HEK293 (cell line): ENCODE data around the gene MTUS2.

Experiments used
- GLI2 ChIP-seq: fragments of 450-650 bp; formaldehyde crosslinking; IDR thresholded peaks from 2 replicates; pipeline ENCODE4; 2017; ENCODE audit warnings: missing biosample characterization, missing genetic modification characterization, low read depth, borderline replicate concordance
- KLF1 ChIP-seq: fragments of 450-650 bp; formaldehyde crosslinking; IDR thresholded peaks from 2 replicates; pipeline ENCODE4 v1.5.1; 2016; ENCODE audit warnings: missing biosample characterization, missing genetic modification characterization
- KLF7 ChIP-seq: fragments of 450-650 bp; formaldehyde crosslinking; IDR thresholded peaks from 2 replicates; pipeline ENCODE4 v1.5.1; 2016; ENCODE audit warnings: missing biosample characterization, missing genetic modification characterization, borderline replicate concordance
- PRDM2 ChIP-seq: fragments of 450-650 bp; formaldehyde crosslinking; IDR thresholded peaks from 2 replicates; pipeline ENCODE4 v1.5.1; 2016; ENCODE audit warnings: missing biosample characterization, missing genetic modification characterization, borderline replicate concordance
- PRDM6 ChIP-seq: fragments of 450-650 bp; formaldehyde crosslinking; IDR thresholded peaks from 2 replicates; pipeline ENCODE4 v1.5.1; 2017; ENCODE audit warnings: missing biosample characterization, missing genetic modification characterization
- ZBTB21 ChIP-seq: fragments of 450-650 bp; formaldehyde crosslinking; IDR thresholded peaks from 2 replicates; pipeline ENCODE4 v1.5.1; 2017; ENCODE audit warnings: missing biosample characterization, missing genetic modification characterization
- ZBTB26 ChIP-seq: fragments of 450-650 bp; formaldehyde crosslinking; optimal IDR thresholded peaks from 2 replicates; pipeline ENCODE3; 2016; ENCODE audit warnings: missing biosample characterization, mild to moderate bottlenecking, missing genetic modification characterization
- ZIC2 ChIP-seq: fragments of 450-650 bp; formaldehyde crosslinking; IDR thresholded peaks from 2 replicates; pipeline ENCODE4 v1.5.1; 2016; ENCODE audit warnings: missing biosample characterization, missing genetic modification characterization
- ZNF138 ChIP-seq: fragments of 450-650 bp; formaldehyde crosslinking; IDR thresholded peaks from 2 replicates; pipeline ENCODE4 v1.5.1; 2016; ENCODE audit warnings: missing biosample characterization, missing genetic modification characterization, borderline replicate concordance
- ZNF140 ChIP-seq: fragments of 450-650 bp; formaldehyde crosslinking; IDR thresholded peaks from 2 replicates; pipeline ENCODE4 v1.5.1; 2016; ENCODE audit warnings: missing biosample characterization, missing genetic modification characterization
- ZNF214 ChIP-seq: fragments of 450-650 bp; formaldehyde crosslinking; IDR thresholded peaks from 2 replicates; pipeline ENCODE4 v1.5.1; 2017; ENCODE audit warnings: missing biosample characterization, mild to moderate bottlenecking, missing genetic modification characterization, borderline replicate concordance
- ZNF223 ChIP-seq: fragments of 450-650 bp; formaldehyde crosslinking; IDR thresholded peaks from 2 replicates; pipeline ENCODE4 v1.5.1; 2016; ENCODE audit warnings: missing biosample characterization, missing genetic modification characterization
- ZNF248 ChIP-seq: fragments of 450-650 bp; formaldehyde crosslinking; IDR thresholded peaks from 2 replicates; pipeline ENCODE4 v1.5.1; 2017; ENCODE audit warnings: missing biosample characterization, missing genetic modification characterization
- ZNF266 ChIP-seq: fragments of 450-650 bp; formaldehyde crosslinking; IDR thresholded peaks from 2 replicates; pipeline ENCODE4 v1.5.1; 2016; ENCODE audit warnings: missing biosample characterization, missing genetic modification characterization, low read depth
- ZNF341 ChIP-seq: fragments of 450-650 bp; formaldehyde crosslinking; IDR thresholded peaks from 2 replicates; pipeline ENCODE4; 2016; ENCODE audit warnings: low read depth, missing biosample characterization, missing genetic modification characterization
- ZNF391 ChIP-seq: fragments of 450-650 bp; formaldehyde crosslinking; IDR thresholded peaks from 2 replicates; pipeline ENCODE4 v1.5.1; 2016; ENCODE audit warnings: low read depth, missing biosample characterization, missing genetic modification characterization, borderline replicate concordance
- ZNF398 ChIP-seq: fragments of 450-650 bp; formaldehyde crosslinking; IDR thresholded peaks from 2 replicates; pipeline ENCODE4 v1.5.1; 2017; ENCODE audit warnings: missing biosample characterization, missing genetic modification characterization
- ZNF433 ChIP-seq: fragments of 450-650 bp; formaldehyde crosslinking; IDR thresholded peaks from 2 replicates; pipeline ENCODE4 v1.5.1; 2016; ENCODE audit warnings: missing biosample characterization, missing genetic modification characterization, low read depth
- ZNF521 ChIP-seq: fragments of 450-650 bp; formaldehyde crosslinking; IDR thresholded peaks from 2 replicates; pipeline ENCODE4 v1.5.1; 2017; ENCODE audit warnings: missing biosample characterization, mild to moderate bottlenecking, missing genetic modification characterization
- ZNF561 ChIP-seq: fragments of 450-650 bp; IDR thresholded peaks from 2 replicates; pipeline ENCODE4 v1.5.1; 2018; ENCODE audit warnings: missing biosample characterization, missing genetic modification characterization, borderline replicate concordance
- ZNF654 ChIP-seq: fragments of 450-650 bp; formaldehyde crosslinking; IDR thresholded peaks from 2 replicates; pipeline ENCODE4 v1.5.1; 2016; ENCODE audit warnings: low read depth, missing biosample characterization, missing genetic modification characterization
- ZNF776 ChIP-seq: fragments of 450-650 bp; formaldehyde crosslinking; IDR thresholded peaks from 2 replicates; pipeline ENCODE4 v1.5.0; 2017; ENCODE audit warnings: missing biosample characterization, missing genetic modification characterization, borderline replicate concordance
- ZSCAN4 ChIP-seq: fragments of 450-650 bp; formaldehyde crosslinking; IDR thresholded peaks from 2 replicates; pipeline ENCODE4 v1.5.1; 2017; ENCODE audit warnings: missing biosample characterization, missing genetic modification characterization

The MTUS2 gene

GRCh38 chr13:29548722-29549121 is 728.6 kb downstream of the MTUS2 start (continued):
- TF ChIP-seq PRDM6 (tag by site-specific recombination) (peak; percentile 48; the same call in 1 of the 2 replicates), ZNF654 (tag by site-specific recombination) (no peak), ZNF776 (tag by site-specific recombination) (no peak), ZSCAN4 (tag by site-specific recombination) (peak; percentile 37; the same call in 1 of the 2 replicates), ZBTB26 (no peak), ZNF223 (tag by site-specific recombination) (no peak), ZIC2 (tag by site-specific recombination) (no peak), ZNF140 (tag by site-specific recombination) (no peak), KLF7 (tag by site-specific recombination) (no peak), ZBTB21 (no peak), GLI2 (tag by site-specific recombination) (no peak), ZNF341 (tag by site-specific recombination) (no peak), ZNF433 (tag by site-specific recombination) (no peak), ZNF248 (no peak), ZNF398 (tag by site-specific recombination) (no peak), PRDM2 (tag by site-specific recombination) (no peak), ZNF138 (tag by site-specific recombination) (no peak), ZNF391 (tag by site-specific recombination) (no peak), KLF1 (tag by site-specific recombination) (no peak), ZNF561 (tag by site-specific recombination) (no peak), ZNF266 (no peak), ZNF521 (tag by site-specific recombination) (no peak), ZNF214 (no peak)
